ENCODE data around the gene IQSEC3.

GRCh38 chr12:212715-213526 lies 146.4 kb downstream of the IQSEC3 start:
- TF ChIP-seq CTCF (IDR thresholded peaks at IDR 0.05) = no peak
- TF ChIP-seq POLR2AphosphoS5 (IDR thresholded peaks at IDR 0.05; ENCODE audit: low read depth, low read length) = no peak
- TF ChIP-seq REST (IDR thresholded peaks at IDR 0.05; ENCODE audit: insufficient read depth in 1 of 2, low read depth in 2 of 2, low read length in 1 of 2) = no peak
- TF ChIP-seq TCF7L2 (IDR thresholded peaks at IDR 0.05; ENCODE audit: low read depth, low read length) = no peak
